HepG2 (cell line): ENCODE results near the gene KLHL30. TPM values are rescaled to one million over a fixed set of nuclear protein-coding genes. Genes with fewer than 3 reads are reported as not detected.

Experiments
- HOXA3 ChIP-seq: sonication (generic); formaldehyde crosslinking; IDR thresholded peaks from 2 replicates; pipeline ENCODE4 v1.5.0; 2020; ENCODE audit warnings: missing genetic modification reagents
- MED1 ChIP-seq: sonication (generic); formaldehyde crosslinking; IDR thresholded peaks from 2 replicates; pipeline ENCODE4 v1.4.0; 2020; ENCODE audit warnings: missing genetic modification reagents
- PTBP1 ChIP-seq: fragments of 200-400 bp; formaldehyde crosslinking; IDR thresholded peaks from 2 replicates; pipeline ENCODE4 v1.6.1; 2018; ENCODE audit warnings: low read length, low read depth; ENCODE audit not compliant: poor library complexity, severe bottlenecking
- RERE ChIP-seq: IDR thresholded peaks from 2 replicates; pipeline ENCODE4 v1.6.1; 2016; ENCODE audit warnings: low read depth, missing genetic modification reagents, missing compliant biosample characterization
- RXRB ChIP-seq: IDR thresholded peaks from 2 replicates; pipeline ENCODE4 v1.6.1; 2016; ENCODE audit warnings: borderline replicate concordance, missing genetic modification reagents, missing compliant biosample characterization
- SAFB2 ChIP-seq: sonication (generic); formaldehyde crosslinking; IDR thresholded peaks from 2 replicates; pipeline ENCODE4 v1.5.1; 2020; ENCODE audit warnings: missing genetic modification reagents, low read depth, mild to moderate bottlenecking, borderline replicate concordance
- SALL1 ChIP-seq: sonication (generic); formaldehyde crosslinking; IDR thresholded peaks from 2 replicates; pipeline ENCODE4 v1.8.0; 2022; ENCODE audit warnings: mild to moderate bottlenecking, missing genetic modification reagents
- TAF15 ChIP-seq: fragments of 200-400 bp; formaldehyde crosslinking; IDR thresholded peaks from one replicate; pipeline ENCODE4 v1.6.1; 2018; ENCODE audit warnings: mild to moderate bottlenecking, low read depth, low read length; ENCODE audit not compliant: poor library complexity, severe bottlenecking
- TCF12 ChIP-seq, 2 experiments: fragments of 450-650 bp in 1 of 2; sonication (generic) in 1 of 2; formaldehyde crosslinking in 1 of 2; IDR thresholded peaks; 2 replicates each; pipeline versions ENCODE4 v1.6.1 to v1.8.0; 2017 to 2022; ENCODE audit warnings: antibody characterized with exemption in 1 of 2, mild to moderate bottlenecking in 1 of 2, missing genetic modification reagents in 1 of 2, moderate library complexity in 1 of 2
- ZNF207 ChIP-seq: fragments of 450-650 bp; IDR thresholded peaks from 2 replicates; pipeline ENCODE4 v1.6.1; 2016; ENCODE audit warnings: antibody characterized with exemption, borderline replicate concordance
- ZNF253 ChIP-seq: sonication (generic); formaldehyde crosslinking; IDR thresholded peaks from 2 replicates; pipeline ENCODE4 v1.8.0; 2022; ENCODE audit warnings: mild to moderate bottlenecking, missing genetic modification reagents, borderline replicate concordance
- ZNF326 ChIP-seq: sonication (generic); formaldehyde crosslinking; IDR thresholded peaks from 2 replicates; pipeline ENCODE4 v1.4.0; 2020; ENCODE audit warnings: missing genetic modification reagents, borderline replicate concordance
- ZSCAN25 ChIP-seq: sonication (generic); formaldehyde crosslinking; IDR thresholded peaks from 2 replicates; pipeline ENCODE4 v1.8.0; 2022; ENCODE audit warnings: mild to moderate bottlenecking, missing genetic modification reagents
- polyA plus RNA-seq, 8 experiments: library from polyadenylated mRNA; depleted of rRNA in 3 of 8; stranded (reverse) in 7 of 8; unstranded in 1 of 8; fragments of >200 nt; fragmentation: Illumina TruSeq in 4 of 8; extraction: Trizol in 4 of 8; gene quantifications; 2 replicates each; pipeline versions ENCODE4 v1.2.1 to v1.2.3, GENCODE V29; 2011 to 2016; ENCODE audit warnings: low read depth in 4 of 8, missing spikeins in 1 of 8, mixed read lengths in 1 of 8; ENCODE audit not compliant: insufficient read depth in 1 of 8
- total RNA-seq, 5 experiments: library from RNA; depleted of rRNA; stranded (reverse); fragments of >200 nt; fragmentation: Illumina TruSeq; extraction: Trizol; gene quantifications; 2 replicates each; pipeline ENCODE4 v1.2.3, GENCODE V29; 2016; ENCODE audit warnings: low read depth in 1 of 5
- TF ChIP-seq, protein P1 (sequence below): sonication (generic); formaldehyde crosslinking; IDR thresholded peaks from 2 replicates; pipeline ENCODE4 v1.5.0; 2020; ENCODE audit warnings: mild to moderate bottlenecking, missing genetic modification reagents, borderline replicate concordance

Gene KLHL30
- total and polyA plus RNA-seq, 2 of the 13 experiments (the other 11 are each of a cell fraction or from before 2014, with no cell fraction given) = 0.05 TPM; not detected in 1

GRCh38 chr2:238127165-238128060, 11.1 kb upstream of the KLHL30 start (continued):
- TF ChIP-seq, protein P1, sequence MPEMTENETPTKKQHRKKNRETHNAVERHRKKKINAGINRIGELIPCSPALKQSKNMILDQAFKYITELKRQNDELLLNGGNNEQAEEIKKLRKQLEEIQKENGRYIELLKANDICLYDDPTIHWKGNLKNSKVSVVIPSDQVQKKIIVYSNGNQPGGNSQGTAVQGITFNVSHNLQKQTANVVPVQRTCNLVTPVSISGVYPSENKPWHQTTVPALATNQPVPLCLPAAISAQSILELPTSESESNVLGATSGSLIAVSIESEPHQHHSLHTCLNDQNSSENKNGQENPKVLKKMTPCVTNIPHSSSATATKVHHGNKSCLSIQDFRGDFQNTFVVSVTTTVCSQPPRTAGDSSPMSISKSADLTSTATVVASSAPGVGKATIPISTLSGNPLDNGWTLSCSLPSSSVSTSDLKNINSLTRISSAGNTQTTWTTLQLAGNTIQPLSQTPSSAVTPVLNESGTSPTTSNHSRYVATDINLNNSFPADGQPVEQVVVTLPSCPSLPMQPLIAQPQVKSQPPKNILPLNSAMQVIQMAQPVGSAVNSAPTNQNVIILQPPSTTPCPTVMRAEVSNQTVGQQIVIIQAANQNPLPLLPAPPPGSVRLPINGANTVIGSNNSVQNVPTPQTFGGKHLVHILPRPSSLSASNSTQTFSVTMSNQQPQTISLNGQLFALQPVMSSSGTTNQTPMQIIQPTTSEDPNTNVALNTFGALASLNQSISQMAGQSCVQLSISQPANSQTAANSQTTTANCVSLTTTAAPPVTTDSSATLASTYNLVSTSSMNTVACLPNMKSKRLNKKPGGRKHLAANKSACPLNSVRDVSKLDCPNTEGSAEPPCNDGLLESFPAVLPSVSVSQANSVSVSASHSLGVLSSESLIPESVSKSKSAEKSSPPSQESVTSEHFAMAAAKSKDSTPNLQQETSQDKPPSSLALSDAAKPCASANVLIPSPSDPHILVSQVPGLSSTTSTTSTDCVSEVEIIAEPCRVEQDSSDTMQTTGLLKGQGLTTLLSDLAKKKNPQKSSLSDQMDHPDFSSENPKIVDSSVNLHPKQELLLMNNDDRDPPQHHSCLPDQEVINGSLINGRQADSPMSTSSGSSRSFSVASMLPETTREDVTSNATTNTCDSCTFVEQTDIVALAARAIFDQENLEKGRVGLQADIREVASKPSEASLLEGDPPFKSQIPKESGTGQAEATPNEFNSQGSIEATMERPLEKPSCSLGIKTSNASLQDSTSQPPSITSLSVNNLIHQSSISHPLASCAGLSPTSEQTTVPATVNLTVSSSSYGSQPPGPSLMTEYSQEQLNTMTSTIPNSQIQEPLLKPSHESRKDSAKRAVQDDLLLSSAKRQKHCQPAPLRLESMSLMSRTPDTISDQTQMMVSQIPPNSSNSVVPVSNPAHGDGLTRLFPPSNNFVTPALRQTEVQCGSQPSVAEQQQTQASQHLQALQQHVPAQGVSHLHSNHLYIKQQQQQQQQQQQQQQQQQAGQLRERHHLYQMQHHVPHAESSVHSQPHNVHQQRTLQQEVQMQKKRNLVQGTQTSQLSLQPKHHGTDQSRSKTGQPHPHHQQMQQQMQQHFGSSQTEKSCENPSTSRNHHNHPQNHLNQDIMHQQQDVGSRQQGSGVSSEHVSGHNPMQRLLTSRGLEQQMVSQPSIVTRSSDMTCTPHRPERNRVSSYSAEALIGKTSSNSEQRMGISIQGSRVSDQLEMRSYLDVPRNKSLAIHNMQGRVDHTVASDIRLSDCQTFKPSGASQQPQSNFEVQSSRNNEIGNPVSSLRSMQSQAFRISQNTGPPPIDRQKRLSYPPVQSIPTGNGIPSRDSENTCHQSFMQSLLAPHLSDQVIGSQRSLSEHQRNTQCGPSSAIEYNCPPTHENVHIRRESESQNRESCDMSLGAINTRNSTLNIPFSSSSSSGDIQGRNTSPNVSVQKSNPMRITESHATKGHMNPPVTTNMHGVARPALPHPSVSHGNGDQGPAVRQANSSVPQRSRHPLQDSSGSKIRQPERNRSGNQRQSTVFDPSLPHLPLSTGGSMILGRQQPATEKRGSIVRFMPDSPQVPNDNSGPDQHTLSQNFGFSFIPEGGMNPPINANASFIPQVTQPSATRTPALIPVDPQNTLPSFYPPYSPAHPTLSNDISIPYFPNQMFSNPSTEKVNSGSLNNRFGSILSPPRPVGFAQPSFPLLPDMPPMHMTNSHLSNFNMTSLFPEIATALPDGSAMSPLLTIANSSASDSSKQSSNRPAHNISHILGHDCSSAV (CRISPR knock-in tag) = no peak
- no peak for TF ChIP-seq RERE (CRISPR knock-in tag)
- TF ChIP-seq TCF12 (IDR thresholded peaks at IDR 0.05) = no peak
- TF ChIP-seq TCF12 (CRISPR knock-in tag; IDR thresholded peaks at IDR 0.05) = no peak
- no peak for TF ChIP-seq ZNF326
- TF ChIP-seq ZNF207 = no peak
- no peak for TF ChIP-seq ZNF253 (CRISPR knock-in tag)
- TF ChIP-seq ZSCAN25 = peak; percentile 52
- no peak for TF ChIP-seq SALL1 (CRISPR knock-in tag)
- TF ChIP-seq MED1 = peak; percentile 33; the same call in 1 of the 2 replicates
- TF ChIP-seq TAF15 = no peak
- no peak; the same call in 1 of the 2 replicates for TF ChIP-seq RXRB (CRISPR knock-in tag)
- no peak for TF ChIP-seq PTBP1
- TF ChIP-seq SAFB2 (CRISPR knock-in tag) = 0 out of 2 replicates have a peak, but pooled peaks have one; percentile 43
- 0 out of 2 replicates have a peak, but pooled peaks have one; percentile 20 for TF ChIP-seq HOXA3 (CRISPR knock-in tag)
